NCI-H748 (cell line): ENCODE results near the gene IKBKE.

ENCODE experiments used
- DNase-seq: peaks from one replicate; lab custom pipeline; 2025; ENCODE audit not compliant: unreplicated experiment; lab: John Stamatoyannopoulos, UW

IKBKE gene

GRCh38 chr1:206469933-206470691 lies at the start of gene IKBKE:
IKBKE (plus strand) TSS chr1:206470476; CDS start chr1:206473228, 2,752 bp downstream.
- DNase-seq, result peak; percentile 39

GRCh38 chr1:206421616-206422340 lies 48.5 kb upstream of the IKBKE start:
- DNase-seq, result no peak

- DNase-seq, result no peak
Observed at GRCh38 chr1:206422525-206422924, 47.8 kb upstream of the IKBKE start.

- no peak for DNase-seq
Observed at GRCh38 chr1:206427291-206427690, 43.0 kb upstream of the IKBKE start.

DNA sequence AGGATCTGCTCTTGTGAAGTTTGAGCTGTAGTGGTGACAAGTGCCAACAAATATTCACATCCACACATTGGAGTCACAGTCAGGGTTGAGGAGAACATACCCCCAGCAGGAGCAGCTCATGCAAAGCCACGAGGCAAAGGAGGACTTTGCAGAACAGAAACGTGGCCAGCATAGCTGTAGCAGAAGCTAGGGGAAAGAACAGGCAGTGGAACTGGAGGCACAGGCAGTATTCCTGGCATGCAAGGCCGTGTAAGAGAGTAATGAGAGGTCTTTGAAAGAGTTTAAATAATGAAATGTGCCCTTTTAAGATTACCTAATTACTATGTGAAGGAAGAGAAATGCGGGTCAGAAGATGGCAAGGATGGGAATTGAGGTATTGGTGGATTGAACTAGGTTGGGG lies 40.9 kb upstream of the IKBKE start:
- DNase-seq, result no peak

DNA sequence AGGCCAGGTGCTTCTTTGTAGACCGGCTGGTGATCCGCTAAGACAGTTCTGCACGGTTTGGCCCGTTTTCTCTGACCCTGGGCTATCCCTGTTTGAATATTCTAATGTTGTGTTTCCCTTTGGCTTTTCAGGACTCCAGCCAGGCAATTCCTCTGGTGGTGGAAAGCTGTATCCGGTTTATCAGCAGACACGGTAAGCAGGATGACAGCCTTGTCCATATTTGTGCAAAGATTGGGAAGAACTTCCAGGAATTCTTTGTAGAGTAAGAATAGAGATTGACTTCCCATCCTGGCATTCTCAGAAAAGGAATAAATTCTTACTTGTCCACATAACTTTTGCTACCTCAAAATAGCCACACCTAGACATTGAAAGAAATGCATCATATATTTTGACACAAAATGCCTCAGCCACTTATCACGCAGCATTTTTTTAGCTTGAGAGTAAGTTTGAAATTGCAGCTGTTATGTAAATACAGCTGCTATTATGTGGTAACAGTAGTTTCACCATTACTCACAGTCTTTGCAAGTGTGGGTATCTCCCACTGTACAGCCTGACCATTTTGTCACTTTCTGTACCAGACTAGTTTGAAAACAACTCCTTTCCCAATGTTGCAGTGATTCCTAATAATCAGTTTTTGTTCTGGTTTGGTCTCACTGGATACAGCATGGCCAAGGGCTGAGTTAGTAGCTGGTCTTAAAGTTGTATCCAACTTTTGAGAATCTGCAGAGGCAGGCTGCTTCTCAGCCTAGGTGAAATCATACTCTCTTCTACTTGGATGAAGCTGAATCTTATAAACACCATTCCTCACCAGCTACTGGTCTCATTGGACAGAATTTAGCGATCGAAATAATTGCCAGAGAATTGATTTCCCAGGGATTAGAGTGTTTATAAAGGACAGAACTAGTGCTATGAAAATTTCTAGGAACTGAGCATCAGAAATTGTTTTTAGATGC lies 40.0 kb upstream of the IKBKE start:
- DNase-seq, result no peak

GRCh38 chr1:206435445-206435844 lies 34.8 kb upstream of the IKBKE start:
- DNase-seq, result no peak

GRCh38 chr1:206438554-206438953 lies 31.7 kb upstream of the IKBKE start:
- no peak for DNase-seq

DNA sequence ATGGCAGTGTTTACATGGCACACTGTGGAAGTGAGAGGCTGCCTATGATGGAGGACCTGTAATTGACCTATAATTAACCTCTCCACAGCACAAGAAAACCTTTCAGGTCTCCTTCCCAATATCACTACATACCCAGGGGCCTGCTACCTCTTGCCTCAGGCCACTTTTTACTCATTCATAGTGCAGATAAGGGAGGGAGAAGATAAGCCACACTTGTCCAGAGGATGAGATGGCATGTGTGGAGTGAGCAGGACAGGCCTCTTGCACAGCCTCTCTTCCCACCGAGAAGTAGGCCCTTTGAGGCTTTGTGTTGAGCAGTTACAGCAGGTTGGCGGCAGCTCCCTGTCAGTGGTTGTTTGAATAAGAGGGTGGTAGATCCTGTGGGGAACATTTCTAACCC lies 31.1 kb upstream of the IKBKE start:
- no peak for DNase-seq

GRCh38 chr1:206441336-206441967 lies 28.8 kb upstream of the IKBKE start:
- no peak for DNase-seq

- DNase-seq, result no peak
Observed at GRCh38 chr1:206442101-206442500, 28.2 kb upstream of the IKBKE start.

GRCh38 chr1:206445116-206445515 lies 25.2 kb upstream of the IKBKE start:
- no peak for DNase-seq

GRCh38 chr1:206445911-206446356 lies 24.3 kb upstream of the IKBKE start:
- DNase-seq, result no peak

DNA sequence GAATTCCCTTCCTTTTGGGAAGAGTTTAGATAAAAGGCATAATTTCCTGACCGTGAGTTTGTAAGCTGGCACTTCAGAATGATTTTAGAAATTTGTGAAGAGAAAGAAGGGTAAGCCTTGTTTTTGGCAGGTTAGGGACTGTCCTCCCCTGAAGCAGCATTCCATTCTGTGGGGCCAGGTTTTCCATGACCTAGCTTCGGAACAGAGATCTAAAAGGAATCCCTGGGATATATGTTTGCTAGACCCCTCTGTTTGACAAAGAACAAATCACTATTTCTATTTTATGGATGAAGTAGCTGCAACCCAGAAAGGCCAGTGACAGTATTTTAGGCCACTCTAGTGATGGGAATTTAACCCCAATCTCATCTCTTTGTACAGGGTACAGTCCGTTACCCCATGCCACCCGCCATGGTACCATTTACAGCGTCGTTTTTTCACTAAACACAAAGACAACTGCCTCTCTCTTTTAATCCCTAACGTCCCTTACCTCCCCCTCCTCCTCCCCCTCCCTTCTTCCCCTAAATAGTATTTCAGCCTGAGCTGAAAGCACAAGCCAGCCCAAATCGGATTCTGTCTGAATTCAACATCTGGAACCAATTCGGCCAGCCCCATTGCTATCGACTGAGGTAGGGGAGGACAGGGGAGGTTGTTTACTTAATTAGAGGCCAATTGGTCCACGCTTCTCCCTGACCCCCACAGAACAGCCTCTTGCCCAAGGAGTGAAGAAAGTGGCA lies 23.4 kb upstream of the IKBKE start:
- DNase-seq, result no peak

GRCh38 chr1:206447422-206447765 lies 22.9 kb upstream of the IKBKE start:
- DNase-seq, result no peak

GRCh38 chr1:206447792-206448191 lies 22.5 kb upstream of the IKBKE start:
- DNase-seq, result no peak

- no peak for DNase-seq
Observed at GRCh38 chr1:206448471-206448870, 21.8 kb upstream of the IKBKE start.

DNA sequence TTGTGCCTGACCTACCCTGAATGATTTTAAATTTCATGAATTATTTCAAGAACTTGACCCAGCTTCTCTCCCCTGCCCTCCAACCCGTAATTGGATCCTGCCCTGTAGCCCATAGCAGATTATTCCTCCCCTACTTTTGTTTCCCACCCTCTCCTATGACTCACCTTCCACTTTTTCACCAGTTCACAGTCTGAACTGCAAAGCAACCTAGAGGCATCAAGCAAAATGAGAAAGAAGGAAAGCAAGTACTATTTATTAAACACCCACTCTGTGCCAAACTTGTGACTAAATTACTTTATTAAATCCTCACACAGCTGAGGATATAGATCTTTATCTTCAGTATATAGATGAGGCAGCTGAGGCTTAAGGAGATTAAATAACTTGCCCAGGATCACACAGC lies 20.7 kb upstream of the IKBKE start:
- DNase-seq, result no peak

GRCh38 chr1:206450281-206450680 lies 20.0 kb upstream of the IKBKE start:
- DNase-seq, result no peak

- no peak for DNase-seq
Observed at GRCh38 chr1:206451134-206451686, 19.1 kb upstream of the IKBKE start.
